ENCODE data around the gene TJP2.
"Not testable (repeated sequence)": the region's sequence is repeated elsewhere in the genome, so short reads cannot be mapped to it uniquely, and the experiment has no call there.

The TJP2 gene

DNA sequence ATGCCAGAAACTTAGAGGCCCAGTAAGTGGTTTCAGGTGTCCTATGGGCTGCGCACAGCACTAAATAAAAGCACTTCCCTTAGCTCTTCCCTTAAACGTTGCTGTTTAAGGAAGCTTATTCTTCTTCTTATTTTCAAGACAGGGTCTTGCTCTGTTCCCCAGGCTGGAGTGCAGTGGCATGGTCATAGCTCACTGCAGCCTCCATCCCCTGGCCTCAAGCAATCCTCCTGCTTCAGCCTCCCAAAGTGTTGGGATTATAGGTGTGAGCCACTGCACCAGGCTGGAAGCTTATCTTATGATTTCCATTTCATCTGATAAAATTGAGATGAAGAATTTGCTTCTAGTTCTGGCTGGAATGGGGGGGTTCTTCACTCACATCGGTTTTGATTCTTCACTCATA lies 15.6 kb upstream of the TJP2 start:
- DNase-seq (ENCODE audit: low read depth in 2 of 2): no peak

DNA sequence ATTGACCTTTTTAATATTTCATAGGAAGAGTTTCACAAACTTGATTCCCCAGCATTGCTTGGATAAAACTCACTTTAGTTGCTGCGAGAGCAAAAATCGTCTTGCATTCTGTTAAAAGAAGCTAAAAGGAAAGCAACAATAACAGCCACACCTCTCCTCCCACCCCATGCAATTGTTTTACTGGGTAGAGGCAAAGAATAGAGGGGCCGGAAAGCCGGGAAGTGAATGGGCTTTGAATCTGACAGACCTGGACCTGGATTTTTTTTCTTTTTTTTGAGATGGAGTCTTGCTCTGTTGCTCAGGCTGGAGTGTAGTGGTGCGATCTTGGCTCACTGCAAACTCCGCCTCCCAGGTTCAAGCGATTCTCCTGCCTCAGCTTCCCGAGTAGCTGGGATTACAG lies 9.5 kb upstream of the TJP2 start:
- DNase-seq (ENCODE audit: low read depth in 2 of 2): not testable (repeated sequence)

GRCh38 chr9:69165581-69165980 lies 8.5 kb upstream of the TJP2 start:
- DNase-seq (ENCODE audit: low read depth in 2 of 2): no peak

- DNase-seq (ENCODE audit: low read depth in 2 of 2): peak; percentile 23 to 53
These were observed 5.3 kb upstream of the TJP2 start for GRCh38 chr9:69168709-69169217.

DNA sequence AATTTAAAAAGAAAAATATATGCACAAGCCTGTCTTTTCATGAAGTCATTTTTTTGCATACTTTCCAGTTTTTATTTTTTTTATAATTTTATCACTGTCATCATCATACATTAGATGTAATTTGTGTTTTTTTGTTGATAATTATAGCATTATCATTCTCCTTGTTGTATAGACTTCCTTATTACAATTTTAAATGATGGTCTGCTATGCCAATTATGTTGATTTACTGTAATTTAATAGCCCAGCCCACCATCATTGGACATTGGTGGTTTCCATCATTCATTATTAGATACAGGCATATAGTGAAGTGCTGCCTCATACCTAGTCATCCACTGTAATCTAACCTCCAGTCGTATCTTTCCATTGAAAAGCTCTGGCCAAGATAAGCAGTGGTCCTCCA lies 3.8 kb upstream of the TJP2 start:
- DNase-seq (ENCODE audit: low read depth in 2 of 2): no peak

DNA sequence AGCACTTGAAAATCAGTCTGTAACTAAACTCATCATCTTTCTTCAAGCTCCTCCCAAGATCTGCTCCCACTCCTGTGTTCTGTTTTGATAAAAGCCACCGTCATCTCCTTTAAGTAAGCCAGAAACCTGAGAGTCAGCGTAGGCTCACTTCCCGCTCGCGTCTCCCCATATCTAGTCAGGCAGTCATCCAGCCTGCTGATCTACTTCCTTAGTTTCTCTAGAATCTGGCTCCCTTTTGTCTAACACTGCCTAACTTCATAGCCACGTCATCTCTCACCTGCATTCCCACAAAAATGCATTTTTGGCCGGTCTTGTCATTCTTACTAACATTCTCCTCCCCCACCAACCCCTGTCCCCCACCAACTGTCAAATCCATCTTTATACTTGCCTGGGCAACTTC lies 3.0 kb upstream of the TJP2 start:
- DNase-seq (ENCODE audit: low read depth in 2 of 2): no peak

- no peak for DNase-seq (ENCODE audit: low read depth in 2 of 2)
These were observed 2.6 kb upstream of the TJP2 start for GRCh38 chr9:69171517-69171916.

- DNase-seq (ENCODE audit: low read depth in 2 of 2): no peak
These were observed 1.2 kb upstream of the TJP2 start for GRCh38 chr9:69172895-69173294.

DNA sequence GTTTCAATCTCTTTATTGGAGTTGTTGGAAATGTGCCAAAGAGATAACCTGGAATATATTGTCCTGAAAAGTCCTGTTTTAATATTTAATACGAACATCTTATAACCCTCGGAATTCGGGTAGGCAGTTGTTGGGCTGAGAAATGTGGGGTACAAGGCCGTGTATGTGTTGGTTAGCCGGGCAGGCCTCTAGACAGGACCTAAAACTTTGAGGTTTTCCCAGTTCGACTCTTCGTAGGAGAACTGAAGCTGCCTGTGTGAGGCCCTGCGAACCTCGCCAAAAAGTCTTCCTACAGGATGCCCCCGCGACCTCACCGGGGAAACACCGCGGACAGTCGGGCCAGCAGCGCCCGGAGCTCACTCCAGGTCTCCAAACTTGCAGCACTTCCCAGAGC lies 583 bp upstream of the TJP2 start:
- DNase-seq (ENCODE audit: low read depth in 2 of 2): no peak

- peak; percentile 32 to 40 for DNase-seq (ENCODE audit: low read depth in 2 of 2)
These were observed 763 bp downstream of the TJP2 start for GRCh38 chr9:69174616-69175463.

- no peak for DNase-seq (ENCODE audit: low read depth in 2 of 2)
These were observed 1.4 kb downstream of the TJP2 start for GRCh38 chr9:69175486-69175885.

DNA sequence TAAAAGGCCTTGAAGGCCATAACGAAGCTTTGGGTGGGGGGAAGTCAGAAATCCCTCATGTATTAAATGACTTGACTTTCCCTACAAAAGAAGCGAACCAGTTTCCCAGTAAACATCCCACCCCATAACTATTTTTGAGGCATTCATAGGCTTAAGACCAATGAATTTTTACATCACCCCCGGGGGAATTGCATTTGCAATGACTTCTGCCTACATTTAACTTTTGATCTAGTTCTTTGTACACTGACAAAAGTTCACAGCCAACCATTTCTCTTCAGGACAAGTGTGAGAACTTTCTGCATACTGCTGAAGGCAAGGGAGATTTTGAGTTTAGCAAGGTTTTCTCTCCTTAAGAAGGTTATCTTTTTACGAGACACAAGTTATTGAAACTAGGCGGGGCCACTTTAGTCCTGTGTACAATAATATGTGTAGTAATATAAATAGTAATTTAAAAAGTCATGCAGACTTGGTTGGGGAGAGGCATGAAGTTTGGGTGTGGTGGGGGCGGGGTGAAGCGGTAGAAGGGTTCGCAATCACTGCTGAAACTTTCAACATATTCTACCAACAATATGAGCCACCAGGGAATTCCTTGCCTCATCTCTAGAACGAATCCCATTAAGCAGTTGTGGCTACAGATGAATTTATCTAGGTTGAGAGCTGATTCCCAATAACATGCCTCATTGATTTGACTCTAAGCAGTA lies 2.5 kb downstream of the TJP2 start:
- no peak for DNase-seq (ENCODE audit: low read depth in 2 of 2)

GRCh38 chr9:69178583-69179011 lies 4.5 kb downstream of the TJP2 start:
- DNase-seq (ENCODE audit: low read depth in 2 of 2): no peak

DNA sequence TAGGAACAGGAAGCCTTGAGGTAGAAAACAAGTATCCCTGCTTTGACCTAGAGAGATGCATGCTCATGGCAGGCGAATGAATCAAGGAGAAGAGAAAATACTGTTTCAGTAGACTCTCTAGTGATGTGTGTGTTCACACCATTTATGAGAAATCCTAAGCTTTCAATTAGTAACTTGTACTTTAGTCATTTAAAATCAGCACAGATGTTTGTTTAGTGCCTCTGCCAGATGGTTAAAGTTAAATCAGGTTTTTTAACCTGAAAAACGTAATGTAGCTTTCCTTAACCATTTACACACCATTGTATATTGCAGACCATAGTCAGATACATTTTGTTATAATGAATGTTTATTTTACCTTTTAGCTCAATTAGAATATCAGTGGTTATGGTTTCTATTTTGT lies 5.0 kb downstream of the TJP2 start:
- no peak for DNase-seq (ENCODE audit: low read depth in 2 of 2)

GRCh38 chr9:69180200-69180599 lies 6.1 kb downstream of the TJP2 start:
- DNase-seq (ENCODE audit: low read depth in 2 of 2): no peak

- no peak for DNase-seq (ENCODE audit: low read depth in 2 of 2)
These were observed 6.6 kb downstream of the TJP2 start for GRCh38 chr9:69180670-69181069.

DNA sequence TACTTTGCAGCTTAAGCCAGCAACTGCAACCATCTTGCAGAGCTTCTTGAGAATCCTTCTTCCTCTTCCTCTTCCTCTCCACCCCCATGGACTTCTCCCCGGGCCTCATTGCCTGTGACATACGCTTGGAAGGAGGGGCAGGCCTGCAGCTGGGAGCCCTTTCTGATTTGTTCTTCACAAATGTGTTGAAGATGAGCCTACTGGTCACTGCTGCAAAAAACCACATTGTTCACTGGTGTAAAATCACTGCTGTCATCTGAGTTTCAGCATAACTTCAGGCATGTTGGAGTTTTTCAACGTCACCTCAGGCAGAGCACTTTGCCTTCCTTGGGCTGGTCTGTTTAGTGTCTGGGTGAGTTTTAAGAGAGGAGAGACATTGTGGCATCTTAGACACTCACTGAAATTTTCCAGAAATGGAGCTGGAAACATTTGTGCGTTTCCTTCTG lies 7.9 kb downstream of the TJP2 start:
- DNase-seq (ENCODE audit: low read depth in 2 of 2): no peak

- no peak for DNase-seq (ENCODE audit: low read depth in 2 of 2)
These were observed 10.2 kb downstream of the TJP2 start for GRCh38 chr9:69184266-69184665.

GRCh38 chr9:69186841-69187611 lies 12.9 kb downstream of the TJP2 start:
- DNase-seq (ENCODE audit: low read depth in 2 of 2): no peak

DNA sequence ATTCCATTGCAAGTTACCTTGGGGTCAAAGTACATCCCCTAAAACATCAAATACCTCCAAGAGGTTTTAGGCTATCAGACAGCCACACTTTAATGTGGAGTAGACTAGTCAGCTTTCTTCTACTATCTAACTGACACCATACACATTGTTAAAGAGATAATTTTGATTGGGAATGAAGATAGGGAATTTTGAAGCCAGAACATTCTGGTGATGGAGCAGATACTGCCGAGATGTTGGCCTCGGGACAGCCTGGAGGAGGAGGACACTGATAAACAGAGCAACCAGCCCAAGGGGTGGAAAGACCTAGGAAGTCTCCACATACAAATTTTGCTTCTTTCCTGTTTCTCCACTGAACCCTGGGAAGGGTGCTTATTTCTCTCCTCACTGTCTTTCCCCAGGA lies 14.9 kb downstream of the TJP2 start:
- no peak for DNase-seq (ENCODE audit: low read depth in 2 of 2)

- no peak for DNase-seq (ENCODE audit: low read depth in 2 of 2)
These were observed 16.2 kb downstream of the TJP2 start for GRCh38 chr9:69190086-69190862.

GRCh38 chr9:69190863-69191181 lies 16.7 kb downstream of the TJP2 start:
- DNase-seq (ENCODE audit: low read depth in 2 of 2): no peak

Data from stimulated activated CD8-positive, alpha-beta memory T cell treated with anti-CD3 and anti-CD28 coated beads, Interleukin-2, amount 100 ng/mL, for 48 hours (primary cell).